HG02610 (cell line): Measurements from ENCODE around the gene KRT28.

ENCODE experiments used
- ATAC-seq: cut with Tn5 transposase; IDR thresholded peaks from one replicate; pipeline ENCODE4 v1.9.1; 2021; ENCODE audit warnings: mild to moderate bottlenecking, moderate library complexity; ENCODE audit not compliant: unreplicated experiment

KRT28 gene

DNA sequence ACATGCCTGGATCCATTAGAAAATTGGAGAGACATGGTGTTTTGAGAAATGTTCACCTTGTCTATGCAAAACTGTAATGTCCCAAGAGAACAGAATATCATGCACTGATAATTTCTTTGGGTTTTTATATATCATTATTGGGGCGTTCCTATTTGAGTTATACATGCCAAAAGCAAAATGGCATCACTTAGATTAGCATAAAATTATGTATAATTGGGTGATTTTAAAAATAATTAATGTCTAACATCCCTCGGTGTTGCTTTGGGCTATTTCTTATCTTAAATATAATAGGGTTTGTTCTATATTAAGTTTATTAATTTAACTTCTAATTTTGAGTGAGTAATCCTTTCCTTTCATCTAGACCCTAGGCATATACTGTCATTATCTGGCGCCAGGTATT, at the start of gene KRT28:
TSS of gene KRT28 (minus strand) at position 101 of the 400 bp plus-strand sequence. CDS start at position 35, 66 bp downstream.
- ATAC-seq, result no peak

DNA sequence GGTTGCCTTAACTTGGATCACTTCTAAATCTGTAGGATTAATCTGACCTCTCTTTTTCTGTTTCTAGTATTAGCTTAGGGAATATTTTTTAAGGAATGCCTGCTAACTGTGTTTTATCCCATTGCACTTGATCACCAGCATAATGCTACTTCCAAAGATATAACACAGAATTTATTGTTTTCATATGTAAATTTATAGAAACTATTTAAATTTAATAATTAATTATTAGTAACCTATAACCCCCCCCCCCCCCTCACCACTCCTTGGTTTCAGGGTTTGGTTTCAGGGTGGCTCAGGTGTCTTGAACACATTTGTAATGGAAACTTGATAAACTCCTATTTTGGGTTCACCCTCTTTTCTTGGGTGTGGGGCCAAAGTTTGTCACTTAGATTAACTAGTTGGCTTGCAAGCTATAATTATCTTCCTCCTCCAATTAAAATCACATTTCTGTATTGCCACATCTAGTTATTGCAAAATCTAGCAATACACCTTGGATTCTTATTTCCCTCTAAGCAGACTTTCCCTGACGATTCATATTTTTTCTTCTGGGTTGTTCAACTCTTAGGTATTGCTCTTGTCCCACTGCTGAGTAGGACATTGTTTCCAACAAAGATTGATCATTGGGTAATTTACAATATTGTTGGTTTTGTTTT, 49.0 kb upstream of the KRT28 start:
- no peak for ATAC-seq

DNA sequence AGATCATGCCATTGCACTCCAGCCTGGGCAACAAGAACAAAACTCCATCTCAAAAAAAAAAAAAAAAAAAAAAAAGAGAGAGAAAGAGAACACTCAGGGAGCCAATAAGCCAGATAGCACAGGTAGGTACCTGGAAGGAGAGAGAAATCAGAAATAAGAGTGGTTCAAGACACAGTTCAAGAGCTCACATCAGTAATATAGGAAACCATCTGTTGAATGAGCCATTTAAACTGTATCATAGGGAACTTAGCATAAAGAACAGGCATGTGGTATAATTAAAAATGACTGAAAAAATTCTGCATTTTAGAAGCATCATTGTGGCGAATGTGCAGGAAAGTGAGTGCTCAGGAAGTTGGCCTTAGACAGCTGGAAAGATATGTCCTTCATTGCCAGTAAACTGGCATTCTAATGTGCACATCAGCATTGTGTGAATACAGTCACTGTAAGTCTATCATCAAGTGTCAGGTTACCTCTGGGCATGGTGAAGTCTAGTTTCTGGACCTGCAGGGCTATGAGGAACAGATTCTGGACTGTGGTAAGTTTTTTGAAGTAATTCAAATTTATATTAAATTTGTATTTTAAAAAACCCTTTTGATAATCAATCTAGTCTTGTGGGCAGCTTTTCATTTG, 46.9 kb upstream of the KRT28 start:
- no peak for ATAC-seq

DNA sequence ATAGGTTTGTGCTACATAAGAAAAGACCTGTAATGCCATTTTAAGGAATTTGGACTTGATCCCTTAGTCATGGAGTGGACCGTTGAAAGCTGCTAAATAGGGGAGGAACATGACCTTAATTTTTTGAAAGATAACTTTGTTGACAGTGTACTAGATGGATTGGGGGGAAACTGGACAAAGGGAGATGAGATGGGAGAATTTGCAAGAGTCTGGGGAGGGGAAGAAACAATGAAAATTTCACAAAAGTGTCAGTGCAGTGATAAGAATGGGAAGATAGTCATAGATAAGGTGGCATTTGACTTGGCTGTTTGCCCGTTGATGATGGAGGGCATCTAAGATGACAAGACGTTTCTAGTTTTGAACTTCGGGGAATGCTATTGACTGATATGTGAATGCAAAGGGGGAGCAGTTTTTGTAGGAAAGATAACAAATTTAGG, 44.9 kb upstream of the KRT28 start:
- ATAC-seq, result no peak

DNA sequence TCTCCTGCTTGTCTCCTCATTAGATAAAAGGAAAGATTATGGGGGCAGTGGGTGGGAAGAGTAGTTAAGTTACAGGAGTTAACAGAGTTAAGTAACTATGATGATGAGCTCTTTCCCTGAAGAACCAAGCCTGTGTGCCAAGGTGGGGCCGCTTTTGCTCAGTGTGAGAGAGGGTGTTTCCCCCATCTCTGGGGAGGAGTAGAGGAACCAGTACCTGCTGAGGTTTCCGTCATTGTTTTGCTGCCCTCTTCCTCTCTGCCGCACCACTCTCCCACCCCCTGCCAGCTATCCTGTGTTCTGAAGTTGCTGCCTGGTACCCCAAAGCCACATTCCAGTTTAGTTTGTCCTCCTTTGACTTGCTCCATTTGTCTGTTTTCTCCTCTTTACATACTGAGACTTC, 43.5 kb upstream of the KRT28 start:
- no peak for ATAC-seq

DNA sequence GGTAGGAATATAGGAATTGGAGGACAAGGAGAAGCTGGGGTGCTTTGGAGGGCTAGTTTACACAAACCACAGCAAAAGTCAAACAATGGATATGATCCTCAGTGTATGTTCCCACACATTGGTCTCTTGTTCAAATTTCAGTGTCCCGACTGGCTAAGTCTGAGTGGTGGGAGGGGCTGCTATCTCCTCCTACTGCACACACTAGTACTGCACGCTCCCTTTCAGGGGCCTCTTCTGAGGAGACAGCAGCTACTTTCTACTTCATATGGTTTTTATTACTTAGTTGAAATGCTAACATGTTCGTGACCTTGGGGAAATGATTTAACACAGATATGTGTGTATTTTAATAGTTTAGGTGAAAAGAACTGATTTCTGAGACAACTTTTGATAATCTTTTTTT, 41.5 kb upstream of the KRT28 start:
- ATAC-seq, result no peak

GRCh38 chr17:40839194-40839593, 39.4 kb upstream of the KRT28 start:
- ATAC-seq, result no peak

DNA sequence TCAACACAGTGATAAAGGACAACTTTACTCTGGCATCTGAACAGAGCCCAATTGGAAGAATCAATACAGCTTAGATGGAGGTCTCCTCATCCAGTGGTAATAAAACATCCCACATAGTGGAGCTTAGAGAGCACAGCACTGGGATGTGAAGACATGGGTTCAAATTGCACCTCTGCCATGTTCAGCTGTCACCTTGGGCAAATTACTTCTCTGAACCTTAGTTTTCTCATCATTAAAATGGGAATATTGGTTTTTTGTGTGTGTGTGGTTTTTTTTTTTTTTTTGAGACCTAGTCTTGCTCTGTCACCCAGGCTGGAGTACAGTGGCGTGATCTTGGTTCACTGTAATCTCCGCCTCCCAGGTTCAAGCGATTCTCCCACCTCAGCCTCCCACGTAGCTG, 36.3 kb upstream of the KRT28 start:
- ATAC-seq, result no peak

DNA sequence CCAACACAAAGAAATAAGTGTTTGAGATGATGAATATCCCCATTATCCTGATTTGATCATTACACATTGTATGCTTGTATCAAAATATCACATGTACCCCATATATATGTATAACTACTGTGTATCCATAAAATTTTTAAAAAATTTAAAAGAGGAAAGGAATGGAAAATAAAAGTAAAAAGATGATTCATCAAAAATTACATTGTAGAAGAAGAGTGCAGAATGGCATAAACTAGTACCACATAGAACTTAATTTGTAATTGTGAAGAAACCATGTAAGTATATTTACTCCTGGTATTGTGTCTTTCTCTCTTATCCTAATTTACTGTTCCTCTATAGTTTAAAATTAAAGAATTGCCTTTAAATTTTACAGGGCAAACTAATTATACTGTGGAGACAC, 34.1 kb upstream of the KRT28 start:
- ATAC-seq, result no peak

DNA sequence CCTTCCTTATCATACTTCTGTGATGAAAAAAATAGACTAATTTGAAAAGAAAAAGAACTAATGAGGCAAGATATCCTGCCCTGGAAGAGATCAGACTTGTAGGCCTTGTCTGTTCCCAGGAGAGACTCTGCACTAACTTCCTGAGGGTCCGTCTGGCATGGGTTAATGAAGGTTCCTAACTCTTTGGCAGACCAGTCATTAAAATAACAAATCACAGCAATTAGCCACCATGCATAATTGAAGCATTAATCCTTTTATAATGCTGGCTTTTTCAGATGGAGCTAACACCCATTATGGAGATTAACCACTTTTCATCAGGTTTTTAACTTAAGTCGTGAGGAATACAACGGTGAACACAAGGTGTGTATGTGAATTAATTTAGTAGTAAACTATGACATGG, 33.1 kb upstream of the KRT28 start:
- ATAC-seq, result no peak

GRCh38 chr17:40830085-40830776, 30.5 kb upstream of the KRT28 start:
- ATAC-seq, result no peak

- ATAC-seq, result no peak
These were observed 28.8 kb upstream of the KRT28 start for GRCh38 chr17:40828454-40829044.

DNA sequence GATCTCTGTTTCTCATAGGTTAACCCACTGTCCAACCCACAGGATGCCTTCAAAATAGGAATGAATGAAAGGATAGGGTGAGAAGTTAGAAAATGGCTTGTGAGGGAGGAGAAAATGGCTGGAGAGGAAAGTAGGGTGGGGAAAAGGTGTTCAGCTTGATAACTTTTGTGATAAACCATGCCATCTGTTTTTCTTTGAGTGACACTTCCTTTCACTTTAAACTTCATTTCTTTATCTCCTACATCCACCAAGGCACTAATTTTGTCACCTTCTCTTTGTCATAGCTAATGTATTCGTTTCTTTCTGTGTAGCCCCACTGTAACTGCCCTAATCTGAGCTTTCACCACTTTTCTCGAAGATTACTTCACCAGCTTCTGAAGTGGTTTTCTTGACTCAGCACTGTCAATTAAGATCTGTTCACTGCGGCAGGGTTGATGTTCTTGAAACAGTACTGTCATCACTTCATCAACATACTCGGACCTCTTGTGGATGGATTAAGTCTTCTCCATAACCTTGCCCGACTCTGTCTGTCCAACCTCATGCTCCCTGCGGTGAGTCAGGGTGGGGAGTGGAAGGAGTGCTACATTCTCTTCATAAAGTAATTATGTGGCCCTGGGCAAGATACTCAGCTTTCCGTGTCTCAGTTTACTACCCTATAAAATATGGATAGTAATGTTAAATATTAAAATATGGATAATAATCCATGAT, 28.1 kb upstream of the KRT28 start:
- no peak for ATAC-seq

DNA sequence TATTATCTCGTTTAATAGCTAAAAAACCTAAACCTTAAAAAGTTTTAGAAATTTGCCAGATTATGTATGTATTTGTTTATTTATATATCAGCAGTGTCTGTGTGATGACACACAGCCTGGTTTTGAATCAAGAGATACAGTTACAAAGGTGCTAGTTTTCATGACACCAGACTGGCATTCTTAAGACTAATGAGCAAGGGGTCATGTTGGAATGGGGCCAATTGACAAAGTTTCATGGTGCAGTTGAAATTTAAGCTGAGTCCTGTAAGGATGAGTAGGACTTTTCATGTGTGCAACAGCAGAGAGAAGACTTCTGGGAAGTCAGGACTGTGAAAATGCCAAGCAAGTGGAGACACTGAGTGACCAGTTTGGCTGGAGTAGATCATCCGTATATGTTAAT, 25.8 kb upstream of the KRT28 start:
- no peak for ATAC-seq

- ATAC-seq, result no peak
These were observed 24.5 kb upstream of the KRT28 start for GRCh38 chr17:40824015-40824832.

GRCh38 chr17:40822132-40822812, 22.5 kb upstream of the KRT28 start, which contains the start of gene KRT10:
Gene KRT10 (minus strand): TSS chr17:40822614. CDS start chr17:40822585, 29 bp downstream.
- no peak for ATAC-seq

GRCh38 chr17:40821536-40821935, 21.8 kb upstream of the KRT28 start:
- no peak for ATAC-seq

- ATAC-seq, result no peak
These were observed 20.6 kb upstream of the KRT28 start for GRCh38 chr17:40820228-40820838.

- ATAC-seq, result no peak
These were observed 19.9 kb upstream of the KRT28 start for GRCh38 chr17:40819528-40820125.
